Measurements from ENCODE around the gene HDAC10. TPM values are rescaled to one million over a fixed set of nuclear protein-coding genes. Genes with fewer than 3 reads are reported as not detected.

The HDAC10 gene
- total and polyA plus RNA-seq, 10 of the 15 experiments (the other 5 are each of a cell fraction or from before 2014, with no cell fraction given), result 0.26 to 48.6 (median 5.0) TPM

DNA sequence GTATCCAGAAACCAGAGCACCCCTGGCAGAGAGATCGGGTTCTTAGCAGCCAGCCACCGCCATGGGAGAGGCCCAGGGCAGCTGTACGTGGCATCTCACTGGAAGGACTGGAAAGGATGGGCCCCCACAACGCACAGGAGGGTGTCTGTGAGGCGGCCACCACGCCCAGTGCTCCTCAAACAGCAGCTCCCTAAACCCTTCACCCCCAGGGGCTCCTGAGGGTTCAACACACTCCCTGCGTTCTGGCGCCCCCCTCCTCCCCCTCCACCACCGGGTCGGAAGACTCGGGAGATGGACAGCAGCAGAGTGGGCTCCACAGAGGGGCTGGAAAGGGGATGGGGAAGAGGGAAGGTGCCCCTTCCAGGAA is 9.4 kb upstream of the HDAC10 start:
- no TSS peak for BruUV-seq (replicated peaks)
- no peak for DNase-seq (ENCODE audit: low read depth, low spot score)
- Histone ChIP-seq H3K9ac (ENCODE audit: control insufficient read depth, insufficient read depth, low read length) (peak overlapping the region; percentile 73), H2AFZ (ENCODE audit: control insufficient read depth, low read depth, low read length) (no peak overlapping the region), H3K79me2 (ENCODE audit: control insufficient read depth, insufficient read depth, low read length) (peaks cover 8% of the 10 kb centered on the region), H3K27ac (ENCODE audit: control insufficient read depth, insufficient read depth) (peak overlapping the region; percentile 52), H4K20me1 (ENCODE audit: control insufficient read depth, insufficient read depth) (no peaks in the 10 kb centered on the region), H3K9me3 (replicated peaks; ENCODE audit: control insufficient read depth, insufficient read depth, low read length) (no peaks in the 10 kb centered on the region), H3K4me2 (ENCODE audit: control insufficient read depth, insufficient read depth) (peak overlapping the region; percentile 98), H3K4me1 (ENCODE audit: control insufficient read depth, insufficient read depth, low read length) (peaks cover 14% of the 10 kb centered on the region), H3K36me3 (ENCODE audit: control insufficient read depth in 2 of 2, insufficient read depth in 2 of 2, low read length in 1 of 2) (no peaks in the 10 kb centered on the region; a peak in 1 of 4 replicates), H3K4me3 (peak overlapping the region; percentile 89), H3K27me3 (replicated peaks in 1 of 2; ENCODE audit: control insufficient read depth in 2 of 2, insufficient read depth in 2 of 2, low read length in 1 of 2) (no peaks in the 10 kb centered on the region)
- intact Hi-C loops (cut with micrococcal nuclease; ENCODE audit: unreplicated experiment), result no loop called here
- ChIA-PET SMC1A (ENCODE audit: uncharacterized antibody, unreplicated experiment) (no interaction called here), CTCF (interaction anchor here (0.8 to 1.7 kb wide), 6 partner anchors 8 to 82 kb away, joined by 3 to 6 read pairs (median 4); partner anchors contain the start of gene HDAC10), POLR2A (interaction anchor here (0.5 to 3.3 kb wide), 2 partner anchors 10 to 338 kb away, joined by 3 to 15 read pairs; partner anchors contain the start of gene HDAC10), RAD21 (ENCODE audit: unreplicated experiment) (no interaction called here)
- no peak for FAIRE-seq
- 48% methylated on average over 6 of the region's 11 CpGs for WGBS (ENCODE audit: insufficient coverage, insufficient replicate concordance, low lambda C conversion rate, missing lambda C conversion rate)
- in situ Hi-C loops (cut with MboI), result no loop called here
- peak; percentile 19 for ATAC-seq
- TF ChIP-seq, protein P1, sequence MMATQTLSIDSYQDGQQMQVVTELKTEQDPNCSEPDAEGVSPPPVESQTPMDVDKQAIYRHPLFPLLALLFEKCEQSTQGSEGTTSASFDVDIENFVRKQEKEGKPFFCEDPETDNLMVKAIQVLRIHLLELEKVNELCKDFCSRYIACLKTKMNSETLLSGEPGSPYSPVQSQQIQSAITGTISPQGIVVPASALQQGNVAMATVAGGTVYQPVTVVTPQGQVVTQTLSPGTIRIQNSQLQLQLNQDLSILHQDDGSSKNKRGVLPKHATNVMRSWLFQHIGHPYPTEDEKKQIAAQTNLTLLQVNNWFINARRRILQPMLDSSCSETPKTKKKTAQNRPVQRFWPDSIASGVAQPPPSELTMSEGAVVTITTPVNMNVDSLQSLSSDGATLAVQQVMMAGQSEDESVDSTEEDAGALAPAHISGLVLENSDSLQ (IDR thresholded peaks at IDR 0.05), result no peak
- TF ChIP-seq KLF5 (IDR thresholded peaks at IDR 0.05; ENCODE audit: partially characterized antibody) (no peak), RFX5 (IDR thresholded peaks at IDR 0.05; ENCODE audit: low read depth, low read length) (no peak), ETV6 (conservative IDR thresholded peaks at IDR 0.05 in 1 of 2, IDR thresholded peaks at IDR 0.05 in 1 of 2; ENCODE audit: borderline replicate concordance in 1 of 2, low read depth in 1 of 2) (no peak), NFYA (IDR thresholded peaks at IDR 0.05; ENCODE audit: borderline replicate concordance, low read depth, low read length) (no peak), CREB1 (IDR thresholded peaks at IDR 0.05; ENCODE audit: low read depth) (no peak), NBN (IDR thresholded peaks at IDR 0.05) (no peak), NR2C2 (IDR thresholded peaks at IDR 0.05; ENCODE audit: borderline replicate concordance, control insufficient read depth, insufficient read length, low read depth) (no peak), RELA (IDR thresholded peaks at IDR 0.05; ENCODE audit: borderline replicate concordance, partially characterized antibody) (no peak), FOS (IDR thresholded peaks at IDR 0.05; ENCODE audit: borderline replicate concordance, extremely low read depth, insufficient read length) (no peak)
- TF ChIP-seq, protein P2, sequence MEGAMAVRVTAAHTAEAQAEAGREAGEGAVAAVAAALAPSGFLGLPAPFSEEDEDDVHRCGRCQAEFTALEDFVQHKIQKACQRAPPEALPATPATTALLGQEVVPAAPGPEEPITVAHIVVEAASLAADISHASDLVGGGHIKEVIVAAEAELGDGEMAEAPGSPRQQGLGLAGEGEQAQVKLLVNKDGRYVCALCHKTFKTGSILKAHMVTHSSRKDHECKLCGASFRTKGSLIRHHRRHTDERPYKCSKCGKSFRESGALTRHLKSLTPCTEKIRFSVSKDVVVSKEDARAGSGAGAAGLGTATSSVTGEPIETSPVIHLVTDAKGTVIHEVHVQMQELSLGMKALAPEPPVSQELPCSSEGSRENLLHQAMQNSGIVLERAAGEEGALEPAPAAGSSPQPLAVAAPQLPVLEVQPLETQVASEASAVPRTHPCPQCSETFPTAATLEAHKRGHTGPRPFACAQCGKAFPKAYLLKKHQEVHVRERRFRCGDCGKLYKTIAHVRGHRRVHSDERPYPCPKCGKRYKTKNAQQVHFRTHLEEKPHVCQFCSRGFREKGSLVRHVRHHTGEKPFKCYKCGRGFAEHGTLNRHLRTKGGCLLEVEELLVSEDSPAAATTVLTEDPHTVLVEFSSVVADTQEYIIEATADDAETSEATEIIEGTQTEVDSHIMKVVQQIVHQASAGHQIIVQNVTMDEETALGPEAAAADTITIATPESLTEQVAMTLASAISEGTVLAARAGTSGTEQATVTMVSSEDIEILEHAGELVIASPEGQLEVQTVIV (IDR thresholded peaks at IDR 0.05; ENCODE audit: borderline replicate concordance, partially characterized antibody), result no peak
- TF ChIP-seq, protein P3, sequence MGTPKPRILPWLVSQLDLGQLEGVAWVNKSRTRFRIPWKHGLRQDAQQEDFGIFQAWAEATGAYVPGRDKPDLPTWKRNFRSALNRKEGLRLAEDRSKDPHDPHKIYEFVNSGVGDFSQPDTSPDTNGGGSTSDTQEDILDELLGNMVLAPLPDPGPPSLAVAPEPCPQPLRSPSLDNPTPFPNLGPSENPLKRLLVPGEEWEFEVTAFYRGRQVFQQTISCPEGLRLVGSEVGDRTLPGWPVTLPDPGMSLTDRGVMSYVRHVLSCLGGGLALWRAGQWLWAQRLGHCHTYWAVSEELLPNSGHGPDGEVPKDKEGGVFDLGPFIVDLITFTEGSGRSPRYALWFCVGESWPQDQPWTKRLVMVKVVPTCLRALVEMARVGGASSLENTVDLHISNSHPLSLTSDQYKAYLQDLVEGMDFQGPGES (IDR thresholded peaks at IDR 0.05), result no peak

All from GM12878 (cell line).